Activated CD4-positive, alpha-beta T cell treated with anti-CD3 and anti-CD28 coated beads, Interleukin-2, amount 50 U/mL, for 24 hours (primary cell): ENCODE data around the gene KLHL29.

Experiments used
- DNase-seq, 2 donors: peaks; one replicate each; pipeline ENCODE4 v3.0.0-alpha.2; 2020; ENCODE audit warnings: low read depth in 1 of 2, low spot score in 1 of 2

The KLHL29 gene

GRCh38 chr2:23566241-23567142 is 181.5 kb downstream of the KLHL29 start:
- DNase-seq = no peak

GRCh38 chr2:23567161-23567756 is 182.3 kb downstream of the KLHL29 start:
- DNase-seq = no peak

GRCh38 chr2:23568211-23568610 is 183.2 kb downstream of the KLHL29 start:
- no peak for DNase-seq

- no peak for DNase-seq
Observed at GRCh38 chr2:23568626-23569190, 183.7 kb downstream of the KLHL29 start.

GRCh38 chr2:23569761-23570365 is 184.9 kb downstream of the KLHL29 start:
- no peak for DNase-seq

- DNase-seq = no peak
Observed at GRCh38 chr2:23571085-23571484, 186.1 kb downstream of the KLHL29 start.

- DNase-seq = no peak
Observed at GRCh38 chr2:23571527-23572282, 186.7 kb downstream of the KLHL29 start.

GRCh38 chr2:23574919-23575654 is 190.1 kb downstream of the KLHL29 start:
- DNase-seq = no peak

GRCh38 chr2:23578964-23579671 is 194.1 kb downstream of the KLHL29 start:
- DNase-seq = no peak

- no peak for DNase-seq
Observed at GRCh38 chr2:23579674-23580073, 194.7 kb downstream of the KLHL29 start.

- no peak for DNase-seq
Observed at GRCh38 chr2:23583467-23583866, 198.5 kb downstream of the KLHL29 start.

- DNase-seq = no peak
Observed at GRCh38 chr2:23584054-23584745, 199.2 kb downstream of the KLHL29 start.

GRCh38 chr2:23585273-23586170 is 200.5 kb downstream of the KLHL29 start:
- DNase-seq = no peak

- no peak for DNase-seq
Observed at GRCh38 chr2:23586741-23587306, 201.8 kb downstream of the KLHL29 start.

- DNase-seq = no peak
Observed at GRCh38 chr2:23587341-23587880, 202.4 kb downstream of the KLHL29 start.

GRCh38 chr2:23588106-23588505 is 203.1 kb downstream of the KLHL29 start:
- DNase-seq = no peak

- DNase-seq = no peak
Observed at GRCh38 chr2:23588508-23589201, 203.7 kb downstream of the KLHL29 start.
